Measurements from ENCODE around the gene AKNAD1.

AKNAD1 gene

GRCh38 chr1:108878160-108878469 lies 21.2 kb upstream of the AKNAD1 start:
- no peak overlapping the region for H3K9ac ChIP-seq
- no peaks in the 10 kb centered on the region for H3K36me3 ChIP-seq (ENCODE audit: control insufficient read depth, insufficient read depth, low read length)
- H3K27me3 ChIP-seq (ENCODE audit: control insufficient read depth, insufficient read depth, low read length) = no peaks in the 10 kb centered on the region
- TF ChIP-seq CTCF (IDR thresholded peaks at IDR 0.05) = no peak
- H3K9me3 ChIP-seq (ENCODE audit: control insufficient read depth, low read length) = no peaks in the 10 kb centered on the region
- H3K4me1 ChIP-seq = no peaks in the 10 kb centered on the region
- H2AFZ ChIP-seq = peak overlapping the region; percentile 87
- H3K4me3 ChIP-seq (ENCODE audit: low read depth, low read length) = peak overlapping the region; percentile 75
- no peaks in the 10 kb centered on the region for H3K79me2 ChIP-seq
- H3K27ac ChIP-seq = no peak overlapping the region
- peak overlapping the region; percentile 89 for H3K4me2 ChIP-seq (ENCODE audit: low read length)

GRCh38 chr1:108877348-108878159 lies 20.7 kb upstream of the AKNAD1 start:
- peak overlapping the region; percentile 89 for H3K4me2 ChIP-seq (ENCODE audit: low read length)
- H3K9me3 ChIP-seq (ENCODE audit: control insufficient read depth, low read length) = no peaks in the 10 kb centered on the region
- no peaks in the 10 kb centered on the region for H3K4me1 ChIP-seq
- H3K36me3 ChIP-seq (ENCODE audit: control insufficient read depth, insufficient read depth, low read length) = no peaks in the 10 kb centered on the region
- H3K27me3 ChIP-seq (ENCODE audit: control insufficient read depth, insufficient read depth, low read length) = no peaks in the 10 kb centered on the region
- H3K4me3 ChIP-seq (ENCODE audit: low read depth, low read length) = peak overlapping the region; percentile 75
- H3K27ac ChIP-seq = peak overlapping the region; percentile 51
- H3K9ac ChIP-seq = no peak overlapping the region
- TF ChIP-seq CTCF (IDR thresholded peaks at IDR 0.05) = no peak
- H3K79me2 ChIP-seq = no peaks in the 10 kb centered on the region
- peak overlapping the region; percentile 87 for H2AFZ ChIP-seq

- H3K4me3 ChIP-seq (ENCODE audit: low read depth, low read length) = no peak overlapping the region
- no peaks in the 10 kb centered on the region for H3K36me3 ChIP-seq (ENCODE audit: control insufficient read depth, insufficient read depth, low read length)
These were observed 14.3 kb upstream of the AKNAD1 start for GRCh38 chr1:108871050-108871724.

GRCh38 chr1:108865316-108865910 lies 8.5 kb upstream of the AKNAD1 start:
- H3K79me2 ChIP-seq = no peaks in the 10 kb centered on the region
- H2AFZ ChIP-seq = peak overlapping the region; percentile 25
- H3K4me1 ChIP-seq = peaks cover 7% of the 10 kb centered on the region
- no peaks in the 10 kb centered on the region for H3K36me3 ChIP-seq (ENCODE audit: control insufficient read depth, insufficient read depth, low read length)
- peak overlapping the region; percentile 50 for H3K4me2 ChIP-seq (ENCODE audit: low read length)
- no peaks in the 10 kb centered on the region for H3K27me3 ChIP-seq (ENCODE audit: control insufficient read depth, insufficient read depth, low read length)
- no peaks in the 10 kb centered on the region for H3K9me3 ChIP-seq (ENCODE audit: control insufficient read depth, low read length)
- H3K27ac ChIP-seq = peak overlapping the region; percentile 75
- no peak overlapping the region for H3K9ac ChIP-seq
- TF ChIP-seq CTCF (IDR thresholded peaks at IDR 0.05) = no peak
- H3K4me3 ChIP-seq (ENCODE audit: low read depth, low read length) = no peak overlapping the region

More at GRCh38 chr1:108871050-108871724, 14.3 kb upstream of the AKNAD1 start:
- Histone ChIP-seq H3K9me3 (ENCODE audit: control insufficient read depth, low read length) (no peaks in the 10 kb centered on the region), H2AFZ (no peak overlapping the region), H3K9ac (no peak overlapping the region), H3K27me3 (ENCODE audit: control insufficient read depth, insufficient read depth, low read length) (no peaks in the 10 kb centered on the region), H3K4me2 (ENCODE audit: low read length) (no peak overlapping the region), H3K27ac (no peak overlapping the region), H3K79me2 (no peaks in the 10 kb centered on the region), H3K4me1 (no peaks in the 10 kb centered on the region)
- no peak for TF ChIP-seq CTCF (IDR thresholded peaks at IDR 0.05)
